GM21576 (cell line): Measurements from ENCODE around the gene MTA3.

Source experiments
- ATAC-seq: cut with Tn5 transposase; IDR thresholded peaks from one replicate; pipeline ENCODE4 v1.9.1; 2021; ENCODE audit warnings: mild to moderate bottlenecking, moderate library complexity; ENCODE audit not compliant: unreplicated experiment

MTA3 gene

DNA sequence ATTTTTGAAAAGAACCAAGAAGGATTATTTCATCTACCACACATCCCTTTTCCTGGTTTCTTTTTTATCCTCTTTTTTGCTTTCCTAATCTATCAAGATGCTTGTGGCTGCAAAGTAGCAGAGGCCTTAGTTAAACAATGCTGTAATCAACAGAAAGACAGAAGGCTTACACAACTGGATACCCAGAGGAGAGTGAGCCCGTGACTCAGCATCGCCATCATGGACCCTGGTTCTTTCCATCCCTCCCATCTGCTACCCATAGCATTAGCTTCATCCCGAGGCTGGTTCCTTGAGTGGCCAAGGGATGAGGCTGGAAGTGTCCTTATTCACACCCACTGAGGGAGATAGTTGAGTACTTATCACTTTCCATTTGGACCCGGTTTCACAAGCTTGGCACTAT is 231.4 kb downstream of the MTA3 start:
- ATAC-seq, result no peak

DNA sequence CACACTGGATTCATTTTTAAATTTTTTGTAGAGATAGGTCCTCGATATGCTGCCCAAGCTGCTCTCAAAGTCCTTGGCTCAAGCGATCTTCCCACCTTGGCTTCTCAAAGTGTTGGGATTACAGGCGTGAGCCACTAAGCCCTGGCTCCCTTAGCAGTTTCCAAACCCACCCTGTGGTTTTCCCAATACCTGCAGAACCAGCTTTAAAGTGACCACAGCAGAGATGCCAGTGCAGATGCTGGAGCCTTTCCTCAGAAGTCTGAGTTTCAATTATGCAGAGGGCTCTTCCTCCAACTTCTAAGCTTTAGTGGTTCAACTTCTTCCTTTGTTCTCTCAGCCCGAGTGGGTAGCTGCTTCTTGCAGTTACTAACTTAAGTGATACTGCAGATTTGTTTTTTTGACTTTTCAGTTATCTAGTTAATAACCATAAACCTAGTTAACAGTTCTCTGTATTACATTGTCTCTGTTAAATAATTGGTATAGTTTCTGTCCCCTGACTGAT is 232.1 kb downstream of the MTA3 start:
- ATAC-seq, result no peak

DNA sequence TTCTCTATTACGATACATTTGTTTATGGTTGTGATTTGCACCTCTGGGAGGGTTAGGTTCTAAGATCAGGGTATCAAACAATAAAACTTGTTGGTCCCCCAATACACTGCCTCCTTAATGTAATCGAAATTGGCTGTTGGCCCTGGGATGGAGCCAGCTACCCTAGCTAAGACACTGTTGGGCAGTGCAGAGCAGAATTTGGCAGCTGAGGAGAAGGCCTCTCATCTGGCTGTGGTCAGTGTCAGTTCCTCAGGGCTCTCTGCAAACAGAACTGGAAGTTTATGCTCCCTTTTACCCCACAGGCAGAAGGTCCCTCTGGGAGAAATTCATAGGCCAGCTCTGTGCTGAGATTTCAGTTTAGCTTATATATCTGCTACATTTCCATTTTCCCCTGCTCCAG is 232.5 kb downstream of the MTA3 start:
- ATAC-seq, result no peak

DNA sequence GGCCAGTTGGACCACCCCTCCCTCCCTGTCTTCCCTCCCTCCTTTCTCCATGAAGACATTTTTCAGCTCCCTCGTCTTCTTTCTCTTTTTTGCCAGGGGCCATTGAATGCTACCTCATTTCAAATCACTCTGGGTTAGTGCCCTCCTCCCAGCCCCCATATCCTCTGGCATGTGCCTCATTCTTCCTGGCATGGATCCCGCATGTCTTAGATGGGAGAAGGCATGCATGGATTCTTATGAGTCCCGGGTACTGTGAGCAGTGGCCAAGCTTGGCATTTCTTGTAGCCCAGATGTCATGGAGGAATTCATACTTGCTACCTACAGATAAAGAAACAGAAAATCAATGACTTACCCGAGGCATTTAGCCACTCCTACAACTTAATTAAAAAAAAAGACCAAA is 232.9 kb downstream of the MTA3 start:
- no peak for ATAC-seq

DNA sequence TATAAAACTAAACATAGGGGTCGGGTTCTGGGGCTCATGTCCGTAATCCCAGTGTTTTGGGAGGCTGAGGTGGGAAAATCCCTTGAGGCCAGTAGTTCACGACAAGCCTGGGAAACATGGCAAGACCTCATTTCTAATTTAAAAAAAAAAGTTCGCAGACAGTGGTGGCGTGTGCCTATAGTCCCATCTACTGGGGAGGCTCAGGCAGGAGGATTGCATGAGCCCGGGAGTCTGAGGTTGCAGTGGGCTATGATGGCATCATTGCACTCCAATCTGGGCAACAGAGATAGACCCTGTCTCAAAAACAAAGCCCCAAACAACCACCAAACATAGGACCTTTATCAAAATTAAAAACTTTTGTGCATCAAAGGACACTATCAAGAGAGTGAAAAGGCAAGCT is 233.7 kb downstream of the MTA3 start:
- no peak for ATAC-seq

DNA sequence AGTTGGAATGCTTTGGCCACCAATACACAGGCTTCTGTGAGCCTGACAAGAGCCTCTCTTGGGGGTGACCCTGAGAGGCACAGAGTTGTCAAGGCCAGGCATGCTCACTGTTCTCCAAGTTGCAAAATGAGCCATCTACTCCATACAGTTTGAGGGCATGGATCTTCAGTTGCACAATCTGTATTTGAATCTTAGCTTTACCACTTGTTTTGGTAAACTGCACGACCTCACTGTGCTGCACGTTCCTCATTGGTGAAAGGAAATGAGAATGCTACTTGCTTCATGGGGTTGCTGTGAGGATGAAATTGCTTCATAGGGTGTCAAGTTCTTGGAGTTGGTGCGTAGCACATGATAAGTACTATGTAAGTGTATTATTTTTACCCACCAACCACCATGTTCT is 235.9 kb downstream of the MTA3 start:
- ATAC-seq, result no peak

DNA sequence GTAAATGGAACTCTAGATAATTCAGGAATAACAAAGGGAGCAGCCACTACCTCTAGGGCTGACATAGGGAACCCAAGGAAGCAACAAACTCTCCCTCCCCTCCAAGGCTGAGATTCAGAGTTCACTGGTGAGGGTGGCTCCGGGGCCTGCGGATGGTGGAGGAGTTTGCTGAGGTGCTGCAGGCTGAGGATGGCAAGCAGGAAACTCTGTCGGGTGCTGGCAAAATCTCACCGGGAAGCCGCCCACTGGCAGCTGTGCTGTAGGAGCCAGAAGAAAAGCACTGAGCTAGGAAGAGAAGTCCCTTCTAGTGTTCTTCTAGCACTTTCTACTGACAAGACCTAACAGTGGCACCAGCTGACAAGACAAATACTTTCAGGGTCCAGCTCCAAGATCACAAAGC is 236.5 kb downstream of the MTA3 start:
- no peak for ATAC-seq
